Lower lobe of right lung (tissue), 2 donors: ENCODE results near the gene FAM118B. TPM values are rescaled to one million over a fixed set of nuclear protein-coding genes. Genes with fewer than 3 reads are reported as not detected.

Experiments used
- ATAC-seq, 2 donors: fragments of 200-7000 bp; cut with Tn5 transposase; one replicate each; pipeline ENCODE4 v1.9.1; 2020 to 2022; ENCODE audit warnings: mild to moderate bottlenecking in 2 of 2, moderate library complexity in 2 of 2
- DNase-seq: peaks from one replicate; pipeline ENCODE4 v3.0.0-alpha.2; 2020
- H3K27ac ChIP-seq: fragments of 200-600 bp; one replicate; pipeline ENCODE4 v1.8.0; 2022
- H3K27me3 ChIP-seq: fragments of 200-600 bp; one replicate; pipeline ENCODE4 v1.8.0; 2022; ENCODE audit warnings: low read depth
- H3K36me3 ChIP-seq: fragments of 200-600 bp; one replicate; pipeline ENCODE4 v1.8.0; 2022; ENCODE audit warnings: mild to moderate bottlenecking
- H3K4me1 ChIP-seq: fragments of 200-600 bp; one replicate; pipeline ENCODE4 v1.8.0; 2022
- H3K4me3 ChIP-seq: fragments of 200-600 bp; one replicate; pipeline ENCODE4 v1.8.0; 2022; ENCODE audit warnings: mild to moderate bottlenecking
- H3K9me3 ChIP-seq: fragments of 200-600 bp; one replicate; pipeline ENCODE4 v1.8.0; 2022
- CTCF ChIP-seq: fragments of 200-600 bp; IDR thresholded peaks from one replicate; pipeline ENCODE4 v1.8.0; 2022; ENCODE audit warnings: antibody characterized with exemption, mild to moderate bottlenecking
- intact Hi-C: fragments of 100-400 bp; cut with DNase I; formaldehyde crosslinking; loops from one replicate; pipeline ENCODE4 v1.11.0; 2022
- total RNA-seq: library from RNA; stranded (reverse); fragmentation: NEBNext Ultra II Directional; extraction: Animal tissue kit (Norgen Biotek cat#: 25700); gene quantifications from one replicate; pipeline ENCODE4 v1.2.1, GENCODE V29; 2021
- donor health status: DM: no; HTN: yes; CAD: no; lungs with severe emphysema.

Gene FAM118B
- total RNA-seq, 1 donor from 2014 or later = 35.2 TPM

GRCh38 chr11:126173257-126173656, 38.3 kb upstream of the FAM118B start:
- ATAC-seq (no peak), DNase-seq (no peak)
- Histone ChIP-seq H3K4me1 (no peaks in the 10 kb centered on the region), H3K4me3 (no peak overlapping the region), H3K27ac (no peak overlapping the region), H3K36me3 (no peaks in the 10 kb centered on the region), H3K27me3 (no peaks in the 10 kb centered on the region), H3K9me3 (no peaks in the 10 kb centered on the region)
- TF ChIP-seq CTCF = no peak
- intact Hi-C loops = no loop called here

DNA sequence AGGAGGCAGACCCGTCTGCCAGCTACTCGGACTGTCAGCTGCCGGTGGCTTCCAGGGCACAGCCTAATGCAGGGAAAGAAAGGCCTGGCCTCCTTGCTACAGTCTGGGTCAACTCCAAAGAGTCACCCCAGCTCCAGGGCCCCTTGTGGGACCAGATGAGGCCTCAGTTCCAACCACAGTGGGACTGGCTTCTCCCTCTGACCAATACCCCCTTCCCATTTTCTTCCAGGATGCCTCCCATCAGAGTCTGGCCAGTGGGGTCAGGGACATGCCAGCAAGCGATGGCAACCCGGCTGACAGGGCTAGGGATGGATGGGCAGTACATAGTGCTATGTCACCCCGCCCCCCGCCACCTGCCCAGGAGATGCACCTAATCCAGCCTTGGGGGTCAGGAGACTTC, 36.8 kb upstream of the FAM118B start:
- intact Hi-C loops = no loop called here
- no peaks in the 10 kb centered on the region for H3K36me3 ChIP-seq
- no peak overlapping the region for H3K27ac ChIP-seq
- H3K9me3 ChIP-seq = no peaks in the 10 kb centered on the region
- ATAC-seq (no peak), DNase-seq (peak; percentile 19)
- no peak for TF ChIP-seq CTCF
- H3K4me1 ChIP-seq = no peaks in the 10 kb centered on the region
- H3K4me3 ChIP-seq = no peak overlapping the region
- H3K27me3 ChIP-seq = no peaks in the 10 kb centered on the region

GRCh38 chr11:126175393-126175792, 36.2 kb upstream of the FAM118B start:
- Histone ChIP-seq H3K36me3 (no peaks in the 10 kb centered on the region), H3K4me3 (no peak overlapping the region), H3K9me3 (no peaks in the 10 kb centered on the region), H3K27ac (no peak overlapping the region), H3K4me1 (no peaks in the 10 kb centered on the region), H3K27me3 (no peaks in the 10 kb centered on the region)
- intact Hi-C loops = no loop called here
- no peak for TF ChIP-seq CTCF
- ATAC-seq (peak; percentile 27 to 28), DNase-seq (no peak)

DNA sequence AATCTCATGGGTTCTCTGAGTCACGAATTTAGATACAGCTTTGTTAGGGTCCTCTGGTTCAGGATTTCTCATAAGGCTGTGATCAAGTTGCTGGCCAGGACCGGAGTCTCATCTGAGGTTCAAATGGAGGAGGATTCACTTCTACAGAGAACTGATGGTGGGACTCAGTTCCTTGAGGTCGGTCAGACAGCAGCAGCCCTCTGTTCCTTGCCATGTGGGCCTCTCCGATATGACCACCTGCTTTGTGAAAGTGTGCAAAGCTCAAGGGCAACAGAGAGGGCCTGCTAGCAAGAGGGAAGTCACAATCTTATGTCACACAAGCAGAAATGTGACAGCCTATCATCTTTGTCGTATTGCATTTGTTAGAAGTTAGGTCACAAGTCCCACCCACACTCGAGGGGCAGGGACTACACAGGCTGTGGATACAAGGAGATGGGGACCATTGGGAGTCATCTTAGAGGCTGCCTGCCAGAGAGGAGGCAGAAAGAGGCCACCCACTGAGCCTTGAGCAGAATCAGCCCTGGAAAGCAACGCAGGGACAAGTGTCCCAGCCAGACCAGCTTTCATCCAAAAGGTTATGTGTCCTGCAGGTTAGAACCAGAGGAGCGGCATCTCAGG, 34.6 kb upstream of the FAM118B start:
- H3K36me3 ChIP-seq = no peaks in the 10 kb centered on the region
- intact Hi-C loops = no loop called here
- H3K4me1 ChIP-seq = no peaks in the 10 kb centered on the region
- no peak for DNase-seq
- H3K27me3 ChIP-seq = no peaks in the 10 kb centered on the region
- no peak for ATAC-seq
- H3K9me3 ChIP-seq = no peaks in the 10 kb centered on the region
- H3K4me3 ChIP-seq = no peak overlapping the region
- no peak overlapping the region for H3K27ac ChIP-seq
- TF ChIP-seq CTCF = no peak

- no peak for TF ChIP-seq CTCF
- no peak overlapping the region for H3K27ac ChIP-seq
- no peaks in the 10 kb centered on the region for H3K27me3 ChIP-seq
- H3K9me3 ChIP-seq = no peaks in the 10 kb centered on the region
- no peak overlapping the region for H3K4me3 ChIP-seq
- ATAC-seq (no peak), DNase-seq (peak; percentile 20)
- H3K4me1 ChIP-seq = no peaks in the 10 kb centered on the region
- H3K36me3 ChIP-seq = no peaks in the 10 kb centered on the region
- intact Hi-C loops = no loop called here
Measured at GRCh38 chr11:126181939-126182730, 29.4 kb upstream of the FAM118B start.
